Lower leg skin (tissue), 3 donors: ENCODE data around the gene P2RX5.

Source experiments
- CTCF ChIP-seq, 3 donors: fragments of 450-650 bp; IDR thresholded peaks; one replicate each; pipeline ENCODE4 v1.5.1; 2016; ENCODE audit warnings: antibody characterized with exemption in 3 of 3, mild to moderate bottlenecking in 3 of 3, moderate library complexity in 2 of 3
- POLR2A ChIP-seq, 2 donors: fragments of 450-650 bp; IDR thresholded peaks; one replicate each; pipeline ENCODE4 v1.6.1; 2016 to 2017; ENCODE audit warnings: antibody characterized with exemption in 2 of 2, mild to moderate bottlenecking in 1 of 2, moderate library complexity in 1 of 2

DNA sequence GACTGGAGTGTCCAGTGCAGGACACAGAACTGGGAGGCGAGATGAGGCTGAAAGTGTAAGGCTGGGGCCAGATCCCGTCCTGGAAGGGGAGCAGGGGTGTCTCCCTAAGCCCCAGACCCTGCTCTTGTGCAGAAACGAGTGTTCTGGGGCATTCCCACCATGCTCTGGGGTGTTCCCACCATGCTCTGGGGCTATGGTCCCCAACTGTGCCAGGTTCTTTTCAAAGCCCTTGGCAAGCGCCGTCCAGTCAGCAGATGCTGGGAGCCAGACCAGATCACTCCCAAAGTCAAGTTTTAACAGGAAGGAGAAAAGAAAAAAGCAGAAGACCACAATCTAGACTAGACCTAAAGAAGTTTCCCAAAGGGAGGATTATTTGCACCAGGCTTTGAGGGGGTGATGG lies 30.1 kb downstream of the P2RX5 start:
- no peak for TF ChIP-seq CTCF (IDR thresholded peaks at IDR 0.05)
- no peak for TF ChIP-seq POLR2A (IDR thresholded peaks at IDR 0.05)
